Mesothelial cell of epicardium (in vitro differentiated cells): ENCODE results near the gene SCIMP. TPM values are rescaled to one million over a fixed set of nuclear protein-coding genes. Genes with fewer than 3 reads are reported as not detected.
A peak's percentile ranks its signal among the peaks of the same experiment; 100 is the strongest.

Experiments used
- DNase-seq, 2 experiments: peaks; one replicate each; pipeline ENCODE4 v3.0.0; 2021; ENCODE audit warnings: low spot score in 2 of 2; ENCODE audit not compliant: unreplicated experiment in 2 of 2
- H3K27ac Mint-ChIP-seq: 2 replicates; pipeline ENCODE4 v1.8.0; 2021; ENCODE audit warnings: mixed read lengths
- H3K27me3 Mint-ChIP-seq: 2 replicates; pipeline ENCODE4 v1.8.0; 2021; ENCODE audit warnings: low read depth, mixed read lengths
- H3K36me3 Mint-ChIP-seq: 2 replicates; pipeline ENCODE4 v1.8.0; 2021; ENCODE audit warnings: mixed read lengths
- H3K4me1 Mint-ChIP-seq: 2 replicates; pipeline ENCODE4 v1.8.0; 2021; ENCODE audit warnings: mixed read lengths
- H3K4me3 Mint-ChIP-seq: 2 replicates; pipeline ENCODE4 v1.8.0; 2021; ENCODE audit warnings: mild to moderate bottlenecking, moderate library complexity, mixed read lengths
- H3K9me3 Mint-ChIP-seq: 2 replicates; pipeline ENCODE4 v1.8.0; 2021; ENCODE audit warnings: mixed read lengths
- total RNA-seq: library from RNA; stranded (reverse); gene quantifications from 3 replicates; pipeline ENCODE4 v1.2.1, GENCODE V29; 2021
- TF ChIP-seq, protein P1 (sequence below): fragments of 200-600 bp; sonication (generic); IDR thresholded peaks from one replicate; pipeline ENCODE4 v1.5.0; 2021; ENCODE audit warnings: antibody characterized with exemption; ENCODE audit not compliant: unreplicated experiment

SCIMP gene
- total RNA-seq, 1 donor from 2014 or later = not detected

- H3K27ac Mint-ChIP-seq = peak within 1 kb of the TSS; percentile 90
- no peaks in the 10 kb centered on the region for H3K27me3 Mint-ChIP-seq
- peak within 1 kb of the TSS; percentile 88 for H3K4me3 Mint-ChIP-seq
- peaks cover 29% of the 10 kb centered on the region for H3K9me3 Mint-ChIP-seq
- TF ChIP-seq, protein P1, sequence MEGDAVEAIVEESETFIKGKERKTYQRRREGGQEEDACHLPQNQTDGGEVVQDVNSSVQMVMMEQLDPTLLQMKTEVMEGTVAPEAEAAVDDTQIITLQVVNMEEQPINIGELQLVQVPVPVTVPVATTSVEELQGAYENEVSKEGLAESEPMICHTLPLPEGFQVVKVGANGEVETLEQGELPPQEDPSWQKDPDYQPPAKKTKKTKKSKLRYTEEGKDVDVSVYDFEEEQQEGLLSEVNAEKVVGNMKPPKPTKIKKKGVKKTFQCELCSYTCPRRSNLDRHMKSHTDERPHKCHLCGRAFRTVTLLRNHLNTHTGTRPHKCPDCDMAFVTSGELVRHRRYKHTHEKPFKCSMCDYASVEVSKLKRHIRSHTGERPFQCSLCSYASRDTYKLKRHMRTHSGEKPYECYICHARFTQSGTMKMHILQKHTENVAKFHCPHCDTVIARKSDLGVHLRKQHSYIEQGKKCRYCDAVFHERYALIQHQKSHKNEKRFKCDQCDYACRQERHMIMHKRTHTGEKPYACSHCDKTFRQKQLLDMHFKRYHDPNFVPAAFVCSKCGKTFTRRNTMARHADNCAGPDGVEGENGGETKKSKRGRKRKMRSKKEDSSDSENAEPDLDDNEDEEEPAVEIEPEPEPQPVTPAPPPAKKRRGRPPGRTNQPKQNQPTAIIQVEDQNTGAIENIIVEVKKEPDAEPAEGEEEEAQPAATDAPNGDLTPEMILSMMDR = no peak
- DNase-seq = peak; percentile 95 to 96
- peaks cover 22% of the 10 kb centered on the region for H3K4me1 Mint-ChIP-seq
- peaks cover 40% of the 10 kb centered on the region for H3K36me3 Mint-ChIP-seq
Observed at GRCh38 chr17:5191541-5192417, 42.9 kb downstream of the SCIMP start, which contains the start of gene ZNF594. Gene ZNF594, minus strand, starts transcription at chr17:5191868. Its CDS starts 7,612 bp downstream, at chr17:5184256.

GRCh38 chr17:5184288-5184687 is 50.4 kb downstream of the SCIMP start:
- H3K27me3 Mint-ChIP-seq = no peaks in the 10 kb centered on the region
- peaks cover 68% of the 10 kb centered on the region for H3K9me3 Mint-ChIP-seq
- H3K4me3 Mint-ChIP-seq = no peak overlapping the region
- H3K27ac Mint-ChIP-seq = no peak overlapping the region
- H3K36me3 Mint-ChIP-seq = peaks cover 82% of the 10 kb centered on the region
- no peaks in the 10 kb centered on the region for H3K4me1 Mint-ChIP-seq
- DNase-seq = no peak
- TF ChIP-seq, protein P1 = no peak

- H3K4me3 Mint-ChIP-seq = no peak overlapping the region
- DNase-seq = no peak
- H3K27ac Mint-ChIP-seq = peak overlapping the region; percentile 22
- peaks cover 88% of the 10 kb centered on the region for H3K36me3 Mint-ChIP-seq
- TF ChIP-seq, protein P1 = no peak
- H3K4me1 Mint-ChIP-seq = no peaks in the 10 kb centered on the region
- H3K27me3 Mint-ChIP-seq = no peaks in the 10 kb centered on the region
- peaks cover 71% of the 10 kb centered on the region for H3K9me3 Mint-ChIP-seq
Observed at GRCh38 chr17:5183410-5183793, 51.3 kb downstream of the SCIMP start.

- H3K9me3 Mint-ChIP-seq = peaks cover 66% of the 10 kb centered on the region
- TF ChIP-seq, protein P1 = no peak
- H3K4me1 Mint-ChIP-seq = no peaks in the 10 kb centered on the region
- H3K27ac Mint-ChIP-seq = peak overlapping the region; percentile 22
- no peak for DNase-seq
- peaks cover 84% of the 10 kb centered on the region for H3K36me3 Mint-ChIP-seq
- no peaks in the 10 kb centered on the region for H3K27me3 Mint-ChIP-seq
- no peak overlapping the region for H3K4me3 Mint-ChIP-seq
Observed at GRCh38 chr17:5182597-5183409, 51.9 kb downstream of the SCIMP start.

GRCh38 chr17:5181509-5182305 is 53.0 kb downstream of the SCIMP start:
- H3K27ac Mint-ChIP-seq = no peak overlapping the region
- H3K4me3 Mint-ChIP-seq = no peak overlapping the region
- H3K9me3 Mint-ChIP-seq = peaks cover 60% of the 10 kb centered on the region
- H3K36me3 Mint-ChIP-seq = peaks cover 80% of the 10 kb centered on the region
- no peaks in the 10 kb centered on the region for H3K4me1 Mint-ChIP-seq
- no peaks in the 10 kb centered on the region for H3K27me3 Mint-ChIP-seq
- TF ChIP-seq, protein P1 = no peak
- no peak for DNase-seq
